DOHH2 (cell line): ENCODE measurements around the gene OPN5.

Source experiments
- H3F3A ChIP-seq: fragments of 200-600 bp; sonication (generic), shearing (Covaris generic); 2 replicates; pipeline ENCODE4 v1.6.0; 2016; ENCODE audit warnings: antibody characterized with exemption, mild to moderate bottlenecking; ENCODE audit not compliant: control insufficient read depth, insufficient read depth
- H3K27ac ChIP-seq: fragments of 200-600 bp; sonication (generic); 2 replicates; pipeline ENCODE4 v1.5.1; 2014; ENCODE audit warnings: low read depth, mild to moderate bottlenecking, low read length, moderate library complexity
- H3K27me3 ChIP-seq: fragments of 200-600 bp; sonication (generic); 2 replicates; pipeline ENCODE4 v1.6.1; 2014; ENCODE audit warnings: mild to moderate bottlenecking, low read length, mixed read lengths; ENCODE audit not compliant: control insufficient read depth
- H3K36me3 ChIP-seq: fragments of 200-600 bp; sonication (generic); 2 replicates; pipeline ENCODE4 v1.6.1; 2014; ENCODE audit warnings: mild to moderate bottlenecking, low read length, moderate library complexity, mixed read lengths; ENCODE audit not compliant: control insufficient read depth
- H3K4me1 ChIP-seq: fragments of 200-600 bp; sonication (generic); 2 replicates; pipeline ENCODE4 v1.6.1; 2014; ENCODE audit warnings: mild to moderate bottlenecking, low read length, mixed read lengths; ENCODE audit not compliant: control insufficient read depth
- H3K4me2 ChIP-seq: fragments of 200-600 bp; sonication (generic); 2 replicates; pipeline ENCODE4 v1.6.0; 2014; ENCODE audit warnings: mild to moderate bottlenecking, low read length, moderate library complexity
- H3K4me3 ChIP-seq: fragments of 200-600 bp; sonication (generic); 2 replicates; pipeline ENCODE4 v1.5.1; 2014; ENCODE audit warnings: mild to moderate bottlenecking, low read length, mixed read lengths
- H3K79me2 ChIP-seq: fragments of 200-600 bp; sonication (generic); 2 replicates; pipeline ENCODE4 v1.6.1; 2014; ENCODE audit warnings: mild to moderate bottlenecking, low read length, mixed read lengths; ENCODE audit not compliant: control insufficient read depth
- H3K9me2 ChIP-seq: fragments of 200-600 bp; sonication (generic); replicated peaks from 2 replicates; pipeline ENCODE4 v1.6.1; 2014; ENCODE audit warnings: mild to moderate bottlenecking, low read length, mixed read lengths; ENCODE audit not compliant: control insufficient read depth
- H3K9me3 ChIP-seq: fragments of 200-600 bp; sonication (generic); 2 replicates; pipeline ENCODE4 v1.6.1; 2014; ENCODE audit warnings: antibody characterized with exemption, low read length, mixed read lengths; ENCODE audit not compliant: control insufficient read depth, insufficient read depth
- H4K20me1 ChIP-seq: fragments of 200-600 bp; sonication (generic); 2 replicates; pipeline ENCODE4 v1.6.0; 2014; ENCODE audit warnings: low read depth, mild to moderate bottlenecking, antibody characterized with exemption, low read length, moderate library complexity; ENCODE audit not compliant: control insufficient read depth, insufficient read depth
- CTCF ChIP-seq: fragments of 200-600 bp; sonication (generic); IDR thresholded peaks from one replicate; pipeline ENCODE4 v1.5.1; 2014; ENCODE audit warnings: antibody characterized with exemption, mild to moderate bottlenecking, low read depth, low read length; ENCODE audit not compliant: poor library complexity, severe bottlenecking
- EZH2phosphoT487 ChIP-seq: fragments of 200-600 bp; sonication (generic); IDR thresholded peaks from 2 replicates; pipeline ENCODE4 v1.6.1; 2017; ENCODE audit warnings: borderline replicate concordance, mild to moderate bottlenecking, antibody characterized with exemption, low read length, moderate library complexity, mixed read lengths

Gene OPN5

DNA sequence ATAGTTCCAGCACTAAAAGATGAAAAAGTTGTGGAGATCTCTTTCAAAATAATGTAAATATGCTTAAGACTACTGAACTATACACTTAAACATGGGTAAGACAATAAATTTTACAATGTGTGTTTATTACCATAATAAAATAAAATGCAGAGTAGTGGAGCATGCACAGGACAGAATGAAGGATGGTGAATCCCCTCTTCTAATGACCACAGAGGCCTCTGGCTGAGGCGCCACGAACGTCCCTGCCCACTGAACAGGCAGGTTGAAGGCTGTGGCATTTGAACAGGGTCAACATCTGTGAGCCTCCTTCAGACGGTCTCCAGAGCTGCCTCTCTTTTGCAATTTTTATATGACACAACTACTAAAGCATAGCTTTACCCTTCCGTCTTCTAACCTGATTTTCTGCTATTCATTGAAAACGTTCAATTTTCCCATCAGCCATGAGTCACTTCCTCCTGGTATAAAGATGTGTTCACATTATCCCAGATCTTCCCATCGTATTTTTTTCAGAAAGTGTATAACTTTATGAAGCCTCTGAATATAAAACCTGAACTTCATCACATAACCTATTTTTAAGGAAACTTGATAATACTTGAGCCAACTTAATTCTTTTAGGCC is 45.6 kb upstream of the OPN5 start:
- H3F3A ChIP-seq: no peaks in the 10 kb centered on the region
- H3K79me2 ChIP-seq: no peaks in the 10 kb centered on the region
- no peaks in the 10 kb centered on the region for H3K9me2 ChIP-seq
- 0 out of 2 replicates have a peak, but pooled peaks cover 3% of the 10 kb centered on the region for H3K4me1 ChIP-seq
- no peaks in the 10 kb centered on the region for H3K9me3 ChIP-seq
- H4K20me1 ChIP-seq: no peaks in the 10 kb centered on the region
- H3K4me2 ChIP-seq: no peak overlapping the region
- H3K36me3 ChIP-seq: no peaks in the 10 kb centered on the region
- TF ChIP-seq CTCF (no peak), EZH2phosphoT487 (no peak)
- H3K27ac ChIP-seq: no peak overlapping the region
- H3K4me3 ChIP-seq: no peak overlapping the region
- peaks cover 3% of the 10 kb centered on the region for H3K27me3 ChIP-seq

- no peak overlapping the region for H3K4me2 ChIP-seq
- peaks cover 3% of the 10 kb centered on the region for H3K27me3 ChIP-seq
- no peak for TF ChIP-seq EZH2phosphoT487
- TF ChIP-seq CTCF: no peak
- H3F3A ChIP-seq: no peaks in the 10 kb centered on the region
- H3K36me3 ChIP-seq: no peaks in the 10 kb centered on the region
- H3K9me2 ChIP-seq: no peaks in the 10 kb centered on the region
- no peaks in the 10 kb centered on the region for H3K9me3 ChIP-seq
- no peaks in the 10 kb centered on the region for H3K79me2 ChIP-seq
- 0 out of 2 replicates have a peak, but pooled peaks cover 3% of the 10 kb centered on the region for H3K4me1 ChIP-seq
- no peak overlapping the region for H3K4me3 ChIP-seq
- H3K27ac ChIP-seq: no peak overlapping the region
- H4K20me1 ChIP-seq: no peaks in the 10 kb centered on the region
Observed at GRCh38 chr6:47737406-47737805, 44.4 kb upstream of the OPN5 start.

GRCh38 chr6:47740714-47741113 is 41.1 kb upstream of the OPN5 start:
- no peak overlapping the region for H3K4me3 ChIP-seq
- no peaks in the 10 kb centered on the region for H4K20me1 ChIP-seq
- H3K27me3 ChIP-seq: no peaks in the 10 kb centered on the region; the same call in 1 of the 2 replicates
- H3K4me1 ChIP-seq: no peaks in the 10 kb centered on the region
- no peak overlapping the region for H3K27ac ChIP-seq
- TF ChIP-seq EZH2phosphoT487 (no peak), CTCF (no peak)
- H3K9me2 ChIP-seq: no peaks in the 10 kb centered on the region
- no peaks in the 10 kb centered on the region for H3K36me3 ChIP-seq
- H3K79me2 ChIP-seq: no peaks in the 10 kb centered on the region
- no peaks in the 10 kb centered on the region for H3K9me3 ChIP-seq
- H3F3A ChIP-seq: no peaks in the 10 kb centered on the region
- no peak overlapping the region for H3K4me2 ChIP-seq
